DMS 273 (cell line): ENCODE data around the gene GLT8D1.
"Not testable (repeated sequence)": the region's sequence is repeated elsewhere in the genome, so short reads cannot be mapped to it uniquely, and the experiment has no call there.

Experiments used
- DNase-seq: peaks from one replicate; lab custom pipeline; 2025; ENCODE audit not compliant: unreplicated experiment; lab: John Stamatoyannopoulos, UW

Gene GLT8D1

GRCh38 chr3:52681596-52681995 is 24.0 kb downstream of the GLT8D1 start:
- DNase-seq, result no peak

- no peak for DNase-seq
These were observed 25.8 kb downstream of the GLT8D1 start for GRCh38 chr3:52679811-52680210.

GRCh38 chr3:52679199-52679538 is 26.4 kb downstream of the GLT8D1 start:
- DNase-seq, result no peak

GRCh38 chr3:52678265-52679198 is 27.1 kb downstream of the GLT8D1 start:
- DNase-seq, result no peak

GRCh38 chr3:52676201-52676600 is 29.4 kb downstream of the GLT8D1 start:
- not testable (repeated sequence) for DNase-seq

- DNase-seq, result no peak
These were observed 33.9 kb downstream of the GLT8D1 start for GRCh38 chr3:52671676-52672075.

GRCh38 chr3:52670621-52671521 is 34.7 kb downstream of the GLT8D1 start:
- DNase-seq, result no peak

GRCh38 chr3:52663098-52663497 is 42.5 kb downstream of the GLT8D1 start:
- no peak for DNase-seq

GRCh38 chr3:52660046-52660445 is 45.5 kb downstream of the GLT8D1 start:
- no peak for DNase-seq

- DNase-seq, result no peak
These were observed 49.7 kb downstream of the GLT8D1 start for GRCh38 chr3:52655895-52656294.

- no peak for DNase-seq
These were observed 54.0 kb downstream of the GLT8D1 start for GRCh38 chr3:52651592-52651991.

- DNase-seq, result no peak
These were observed 55.2 kb downstream of the GLT8D1 start for GRCh38 chr3:52650439-52650838.

- DNase-seq, result no peak
These were observed 56.0 kb downstream of the GLT8D1 start for GRCh38 chr3:52649461-52650210.

- DNase-seq, result no peak
These were observed 60.0 kb downstream of the GLT8D1 start for GRCh38 chr3:52645549-52645948.
